ENCODE results near the gene SH3BGRL3.

DNA sequence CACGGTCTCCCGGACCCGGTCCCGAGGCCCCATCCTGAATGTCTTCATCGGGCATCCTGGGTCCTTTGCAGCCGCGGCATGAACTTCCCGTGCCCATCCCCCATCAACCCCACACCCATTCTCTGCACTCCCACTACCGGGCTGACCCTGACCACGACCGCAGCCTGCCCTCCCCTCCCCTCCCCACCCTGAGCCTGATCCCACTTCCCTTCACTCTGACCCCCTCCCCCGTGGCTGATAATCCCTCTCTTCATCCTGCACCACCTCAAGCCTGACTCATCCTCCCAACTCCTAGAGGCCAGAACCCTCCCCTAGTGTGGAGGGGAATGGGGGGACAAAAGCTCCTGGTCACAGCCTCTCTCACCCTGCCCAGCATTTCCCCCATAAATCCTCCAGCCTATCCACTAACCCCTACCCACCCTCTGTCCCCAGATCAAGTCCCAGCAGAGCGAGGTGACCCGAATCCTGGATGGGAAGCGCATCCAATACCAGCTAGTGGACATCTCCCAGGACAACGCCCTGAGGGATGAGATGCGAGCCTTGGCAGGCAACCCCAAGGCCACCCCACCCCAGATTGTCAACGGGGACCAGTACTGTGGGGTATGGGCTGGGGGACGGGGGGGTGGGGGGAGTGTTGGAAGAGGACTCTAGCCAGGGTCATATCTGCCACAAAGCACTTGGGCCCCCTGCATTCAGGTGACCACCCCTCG is 602 bp downstream of the SH3BGRL3 start:
- TF ChIP-seq, protein P1, sequence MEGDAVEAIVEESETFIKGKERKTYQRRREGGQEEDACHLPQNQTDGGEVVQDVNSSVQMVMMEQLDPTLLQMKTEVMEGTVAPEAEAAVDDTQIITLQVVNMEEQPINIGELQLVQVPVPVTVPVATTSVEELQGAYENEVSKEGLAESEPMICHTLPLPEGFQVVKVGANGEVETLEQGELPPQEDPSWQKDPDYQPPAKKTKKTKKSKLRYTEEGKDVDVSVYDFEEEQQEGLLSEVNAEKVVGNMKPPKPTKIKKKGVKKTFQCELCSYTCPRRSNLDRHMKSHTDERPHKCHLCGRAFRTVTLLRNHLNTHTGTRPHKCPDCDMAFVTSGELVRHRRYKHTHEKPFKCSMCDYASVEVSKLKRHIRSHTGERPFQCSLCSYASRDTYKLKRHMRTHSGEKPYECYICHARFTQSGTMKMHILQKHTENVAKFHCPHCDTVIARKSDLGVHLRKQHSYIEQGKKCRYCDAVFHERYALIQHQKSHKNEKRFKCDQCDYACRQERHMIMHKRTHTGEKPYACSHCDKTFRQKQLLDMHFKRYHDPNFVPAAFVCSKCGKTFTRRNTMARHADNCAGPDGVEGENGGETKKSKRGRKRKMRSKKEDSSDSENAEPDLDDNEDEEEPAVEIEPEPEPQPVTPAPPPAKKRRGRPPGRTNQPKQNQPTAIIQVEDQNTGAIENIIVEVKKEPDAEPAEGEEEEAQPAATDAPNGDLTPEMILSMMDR (IDR thresholded peaks at IDR 0.05) = no peak
- no peak for TF ChIP-seq POLR2AphosphoS5 (IDR thresholded peaks at IDR 0.05)
